ENCODE data around the gene ALDH2. TPM values are rescaled to one million over a fixed set of nuclear protein-coding genes. Genes with fewer than 3 reads are reported as not detected.
"Not testable (repeated sequence)": the region's sequence is repeated elsewhere in the genome, so short reads cannot be mapped to it uniquely, and the experiment has no call there.

The ALDH2 gene
- 1 to 10 TPM in 1 of 2 experiments, under 1 TPM in 1; 0.99 to 1.9 TPM for total RNA-seq

DNA sequence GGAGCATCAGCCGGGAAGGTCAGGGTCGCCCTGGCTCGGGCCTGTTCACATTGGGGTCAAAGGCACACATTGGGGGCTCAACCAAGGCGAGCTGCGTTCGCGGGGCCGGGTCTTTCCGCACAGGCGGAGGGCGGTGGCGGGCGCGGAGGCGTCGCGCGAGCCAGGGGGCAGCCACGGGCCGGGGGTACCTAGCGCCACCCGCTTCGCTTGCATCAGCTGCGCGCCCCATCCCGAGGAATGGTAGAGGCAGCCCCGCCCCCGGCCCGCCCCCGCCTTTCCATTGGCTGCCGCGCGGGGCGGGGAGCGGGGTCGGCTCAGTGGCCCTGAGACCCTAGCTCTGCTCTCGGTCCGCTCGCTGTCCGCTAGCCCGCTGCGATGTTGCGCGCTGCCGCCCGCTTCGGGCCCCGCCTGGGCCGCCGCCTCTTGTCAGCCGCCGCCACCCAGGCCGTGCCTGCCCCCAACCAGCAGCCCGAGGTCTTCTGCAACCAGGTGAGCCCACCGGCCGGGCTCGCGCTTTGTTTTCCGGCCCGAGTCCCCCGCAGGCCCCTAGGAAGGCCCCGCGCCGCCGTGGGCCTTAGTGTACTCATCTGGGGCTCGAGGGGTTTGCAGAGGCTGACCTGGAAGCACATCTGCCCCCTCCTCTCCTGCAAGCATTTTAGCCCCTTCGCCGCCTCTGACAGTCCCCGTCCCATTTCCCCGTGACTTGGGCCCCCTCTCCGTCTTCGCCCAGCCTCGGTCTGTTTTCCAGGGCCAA, at the start of gene ALDH2:
Gene ALDH2, plus strand, starts transcription at position 326 of the 754 bp plus-strand sequence. Its CDS starts 50 bp downstream, at position 376.
- H3K27me3 Mint-ChIP-seq, result peaks cover 57% of the 10 kb centered on the region
- peaks cover 1% of the 10 kb centered on the region for H3K9me3 Mint-ChIP-seq
- DNase-seq, result peak; percentile 55
- peaks cover 2% of the 10 kb centered on the region for H3K36me3 Mint-ChIP-seq
- H3K4me1 Mint-ChIP-seq, result peaks cover 13% of the 10 kb centered on the region
- POLR2A ChIA-PET, result no interaction called here
- peak; percentile 72 for ATAC-seq (ENCODE audit: low read depth)
- H3K27ac Mint-ChIP-seq, result no peak within 1 kb of the TSS
- peak within 1 kb of the TSS; percentile 80 for H3K4me3 Mint-ChIP-seq

DNA sequence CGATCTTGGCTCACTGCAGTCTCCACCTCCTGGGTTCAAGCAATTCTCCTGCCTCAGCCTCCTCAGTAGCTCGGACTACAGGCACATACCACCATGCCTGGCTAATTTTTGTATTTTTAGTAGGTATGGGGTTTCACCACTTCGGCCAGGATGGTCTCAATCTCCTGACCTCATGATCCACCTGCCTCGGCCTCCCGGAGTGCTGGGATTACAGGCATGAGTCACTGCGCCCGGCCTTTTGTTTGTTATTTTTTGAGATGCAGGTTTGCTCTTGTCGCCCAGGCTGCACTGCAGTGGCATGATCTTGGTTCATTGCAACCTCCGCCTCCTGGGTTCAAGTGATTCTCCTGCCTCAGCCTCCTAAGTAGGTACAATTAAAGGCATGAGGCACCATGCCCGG, 47.4 kb upstream of the ALDH2 start:
- DNase-seq; ATAC-seq (ENCODE audit: low read depth); H3K9me3 Mint-ChIP-seq; H3K27me3 Mint-ChIP-seq; POLR2A ChIA-PET; H3K4me1 Mint-ChIP-seq; H3K4me3 Mint-ChIP-seq; H3K27ac Mint-ChIP-seq: not testable (repeated sequence)
- peaks cover 13% of the 10 kb centered on the region for H3K36me3 Mint-ChIP-seq

DNA sequence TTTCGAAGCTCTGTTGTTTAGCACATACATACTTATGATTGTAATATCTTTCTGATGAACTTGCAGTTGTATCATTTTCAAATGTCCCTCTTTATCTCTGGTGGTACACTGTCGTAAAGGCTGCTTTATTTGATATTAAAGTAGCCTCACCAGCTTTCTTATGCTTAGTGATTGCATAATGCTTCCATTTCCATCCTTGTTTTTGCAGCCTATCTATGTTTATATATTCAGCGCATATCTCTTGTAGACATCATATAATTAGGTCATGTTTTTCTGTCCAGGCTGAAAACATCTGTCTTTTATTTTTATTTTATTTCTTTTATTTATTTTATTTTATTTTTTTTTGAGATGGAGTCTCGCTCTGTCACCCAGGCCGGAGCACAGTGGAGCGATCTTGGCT, 46.3 kb upstream of the ALDH2 start:
- Mint-ChIP-seq H3K4me1 (no peaks in the 10 kb centered on the region), H3K27me3 (no peaks in the 10 kb centered on the region), H3K27ac (no peak overlapping the region), H3K9me3 (no peaks in the 10 kb centered on the region), H3K4me3 (no peak overlapping the region), H3K36me3 (peaks cover 13% of the 10 kb centered on the region)
- ATAC-seq (ENCODE audit: low read depth), result no peak
- POLR2A ChIA-PET, result no interaction called here
- DNase-seq, result no peak

DNA sequence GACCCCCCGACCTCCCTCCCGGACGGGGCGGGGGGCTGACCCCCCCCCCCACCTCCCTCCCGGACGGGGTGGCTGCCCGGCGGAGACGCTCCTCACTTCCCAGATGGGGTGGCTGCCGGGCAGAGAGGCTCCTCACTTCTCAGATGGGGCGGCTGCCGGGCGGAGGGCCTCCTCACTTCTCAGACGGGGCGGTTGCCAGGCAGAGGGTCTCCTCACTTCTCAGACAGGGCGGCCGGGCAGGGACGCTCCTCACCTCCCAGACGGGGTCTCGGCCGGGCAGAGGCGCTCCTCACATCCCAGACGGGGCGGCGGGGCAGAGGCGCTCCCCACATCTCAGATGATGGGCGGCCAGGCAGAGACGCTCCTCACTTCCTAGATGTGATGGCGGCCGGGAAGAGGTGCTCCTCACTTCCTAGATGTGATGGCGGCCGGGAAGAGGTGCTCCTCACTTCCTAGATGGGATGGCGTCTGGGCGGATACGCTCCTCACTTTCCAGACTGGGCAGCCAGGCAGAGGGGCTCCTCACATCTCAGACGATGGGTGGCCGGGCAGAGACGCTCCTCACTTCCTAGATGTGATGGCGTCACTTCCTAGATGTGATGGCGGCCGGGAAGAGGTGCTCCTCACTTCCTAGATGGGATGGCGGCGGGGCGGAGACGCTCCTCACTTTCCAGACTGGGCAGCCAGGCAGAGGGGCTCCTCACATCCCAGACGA, 42.9 kb upstream of the ALDH2 start:
- H3K27ac Mint-ChIP-seq; H3K4me1 Mint-ChIP-seq; H3K9me3 Mint-ChIP-seq; ATAC-seq (ENCODE audit: low read depth); DNase-seq; POLR2A ChIA-PET; H3K27me3 Mint-ChIP-seq; H3K4me3 Mint-ChIP-seq: not testable (repeated sequence)
- H3K36me3 Mint-ChIP-seq, result peaks cover 10% of the 10 kb centered on the region

DNA sequence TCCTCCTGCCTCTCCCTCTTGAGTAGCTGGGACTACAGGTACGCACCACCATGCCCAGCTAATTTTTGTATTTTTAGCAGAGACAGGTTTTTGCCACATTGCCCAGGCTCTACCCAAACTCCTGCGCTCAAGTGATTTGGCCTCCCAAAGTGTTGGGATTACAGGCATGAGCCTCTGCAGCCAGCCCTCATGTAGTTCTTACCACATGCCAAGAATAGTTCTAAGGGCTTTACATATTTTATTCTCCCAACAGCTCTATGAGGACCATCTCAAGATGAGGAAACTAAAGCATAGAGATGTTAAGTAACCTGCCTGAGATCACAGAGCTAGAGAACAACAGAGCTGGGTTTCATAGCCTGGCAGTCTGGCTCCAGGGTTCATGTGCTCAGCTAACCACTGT, 37.9 kb upstream of the ALDH2 start:
- DNase-seq (no peak), ATAC-seq (ENCODE audit: low read depth) (no peak)
- Mint-ChIP-seq H3K27me3 (no peaks in the 10 kb centered on the region), H3K27ac (no peak overlapping the region), H3K9me3 (no peaks in the 10 kb centered on the region), H3K4me1 (no peaks in the 10 kb centered on the region), H3K36me3 (peaks cover 8% of the 10 kb centered on the region), H3K4me3 (no peak overlapping the region)
- POLR2A ChIA-PET, result no interaction called here

GRCh38 chr12:111730420-111730819, 36.3 kb upstream of the ALDH2 start:
- peaks cover 9% of the 10 kb centered on the region for H3K36me3 Mint-ChIP-seq
- H3K4me3 Mint-ChIP-seq, result no peak overlapping the region
- H3K4me1 Mint-ChIP-seq, result no peaks in the 10 kb centered on the region
- DNase-seq, result no peak
- no peak for ATAC-seq (ENCODE audit: low read depth)
- H3K27ac Mint-ChIP-seq, result no peak overlapping the region
- no peaks in the 10 kb centered on the region for H3K27me3 Mint-ChIP-seq
- POLR2A ChIA-PET, result no interaction called here
- H3K9me3 Mint-ChIP-seq, result no peaks in the 10 kb centered on the region

DNA sequence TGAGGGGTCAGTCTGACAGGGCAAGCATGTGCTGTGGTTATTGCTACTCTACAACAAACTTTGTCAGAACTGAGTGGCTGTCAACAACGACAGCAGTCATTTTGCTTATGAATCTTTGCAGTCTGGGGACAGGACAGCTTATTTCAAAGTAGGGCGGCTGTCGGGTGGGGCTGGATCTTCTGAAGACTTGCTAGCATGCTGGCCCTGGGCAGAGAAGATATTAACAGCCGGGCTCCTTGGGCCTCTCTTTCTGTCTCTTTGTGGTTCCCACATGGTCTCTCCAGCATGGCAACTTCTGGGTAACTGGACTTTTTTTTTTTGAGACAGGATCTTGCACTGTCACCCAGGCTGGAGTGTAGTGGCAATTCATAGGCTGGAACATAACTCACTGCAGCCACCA, 33.9 kb upstream of the ALDH2 start:
- POLR2A ChIA-PET, result no interaction called here
- Mint-ChIP-seq H3K4me3 (no peak overlapping the region), H3K27ac (no peak overlapping the region), H3K27me3 (no peaks in the 10 kb centered on the region), H3K36me3 (peaks cover 12% of the 10 kb centered on the region), H3K4me1 (no peaks in the 10 kb centered on the region), H3K9me3 (no peaks in the 10 kb centered on the region)
- DNase-seq (no peak), ATAC-seq (ENCODE audit: low read depth) (no peak)

DNA sequence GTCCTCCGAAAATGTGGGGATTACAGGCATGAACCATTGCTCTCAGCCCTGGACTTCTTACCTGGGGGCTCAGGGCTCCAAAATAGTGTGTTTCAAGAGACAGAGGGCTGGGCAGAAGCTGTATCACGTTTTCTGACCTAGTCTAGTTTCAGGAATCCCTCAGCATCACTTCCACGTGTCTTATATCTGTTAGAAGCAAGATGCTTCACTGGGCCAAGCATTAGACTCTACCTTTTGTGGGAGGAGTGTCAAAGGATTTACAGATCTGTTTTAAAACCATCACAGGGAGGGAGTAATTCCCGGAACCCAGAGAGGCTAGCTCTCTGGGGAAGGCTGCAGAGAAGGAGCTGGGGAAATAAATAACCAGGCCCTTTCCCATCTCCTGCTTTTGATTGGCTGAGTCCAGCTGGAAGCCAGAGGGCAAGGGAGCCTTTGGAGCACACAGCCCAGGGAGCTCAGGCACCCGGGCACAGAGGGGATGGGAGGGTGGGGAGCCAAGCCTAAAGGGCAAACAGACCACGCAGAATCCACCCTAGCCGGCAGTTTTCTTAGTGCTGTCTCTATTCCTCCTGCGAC, 33.3 kb upstream of the ALDH2 start:
- Mint-ChIP-seq H3K36me3 (peaks cover 12% of the 10 kb centered on the region), H3K4me1 (no peaks in the 10 kb centered on the region), H3K9me3 (no peaks in the 10 kb centered on the region), H3K27me3 (no peaks in the 10 kb centered on the region), H3K27ac (no peak overlapping the region), H3K4me3 (no peak overlapping the region)
- DNase-seq (no peak), ATAC-seq (ENCODE audit: low read depth) (no peak)
- POLR2A ChIA-PET, result no interaction called here

DNA sequence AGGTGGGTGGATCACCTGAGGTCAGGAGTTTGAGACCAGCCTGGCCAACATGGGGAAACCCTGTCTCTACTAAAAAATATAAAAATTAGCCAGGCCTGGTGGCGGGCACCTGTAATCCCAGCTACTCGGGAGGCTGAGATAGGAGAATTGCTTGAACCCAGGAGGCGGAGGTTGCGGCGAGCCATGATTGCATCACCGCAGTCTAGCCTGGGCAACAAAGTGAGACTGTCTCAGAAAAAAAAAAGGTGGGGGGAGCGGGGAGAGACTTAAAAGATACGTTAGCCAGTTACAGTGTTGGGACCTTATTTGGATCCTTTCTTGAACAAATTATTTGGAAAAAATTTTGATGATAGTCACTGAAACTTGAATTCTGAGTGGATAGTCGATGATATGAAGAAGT, 27.2 kb upstream of the ALDH2 start:
- DNase-seq; H3K4me3 Mint-ChIP-seq; POLR2A ChIA-PET; H3K27me3 Mint-ChIP-seq; H3K9me3 Mint-ChIP-seq; H3K4me1 Mint-ChIP-seq; H3K36me3 Mint-ChIP-seq; ATAC-seq (ENCODE audit: low read depth); H3K27ac Mint-ChIP-seq: not testable (repeated sequence)

DNA sequence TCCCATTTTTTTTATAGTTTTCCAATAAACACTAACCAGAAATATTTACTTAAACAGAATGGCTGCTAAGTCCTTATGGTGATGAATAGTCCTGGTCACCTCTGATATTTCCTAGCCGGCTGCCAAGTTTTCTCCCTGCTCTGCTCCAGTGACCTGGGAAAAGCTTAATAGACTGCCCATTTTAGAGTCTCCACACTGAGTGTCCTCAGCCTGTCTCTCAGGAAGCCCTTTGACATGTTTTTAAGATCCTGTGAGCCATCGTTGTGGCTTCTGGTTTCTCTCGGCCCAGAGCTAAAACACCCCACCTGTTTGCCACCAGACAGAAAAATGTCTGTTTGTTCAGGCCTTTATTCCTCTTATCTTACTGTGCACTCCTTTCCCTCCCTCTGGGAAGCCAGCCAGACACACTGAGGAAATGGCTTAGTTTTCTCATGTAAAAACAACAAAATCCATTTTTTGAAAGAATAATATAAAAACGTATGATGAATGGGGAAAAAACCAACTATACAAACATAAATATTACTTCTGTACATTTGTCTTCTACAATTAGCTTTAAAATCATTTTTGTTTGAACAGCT, 25.4 kb upstream of the ALDH2 start:
- no peaks in the 10 kb centered on the region for H3K4me1 Mint-ChIP-seq
- no peak overlapping the region for H3K27ac Mint-ChIP-seq
- no peak for ATAC-seq (ENCODE audit: low read depth)
- peaks cover 3% of the 10 kb centered on the region for H3K36me3 Mint-ChIP-seq
- H3K9me3 Mint-ChIP-seq, result no peaks in the 10 kb centered on the region
- H3K27me3 Mint-ChIP-seq, result no peaks in the 10 kb centered on the region
- no peak for DNase-seq
- no peak overlapping the region for H3K4me3 Mint-ChIP-seq
- POLR2A ChIA-PET, result interaction anchor here (0.7 kb wide), 1 partner anchor 8 kb away, joined by 4 read pairs; no protein-coding TSS in a partner anchor

DNA sequence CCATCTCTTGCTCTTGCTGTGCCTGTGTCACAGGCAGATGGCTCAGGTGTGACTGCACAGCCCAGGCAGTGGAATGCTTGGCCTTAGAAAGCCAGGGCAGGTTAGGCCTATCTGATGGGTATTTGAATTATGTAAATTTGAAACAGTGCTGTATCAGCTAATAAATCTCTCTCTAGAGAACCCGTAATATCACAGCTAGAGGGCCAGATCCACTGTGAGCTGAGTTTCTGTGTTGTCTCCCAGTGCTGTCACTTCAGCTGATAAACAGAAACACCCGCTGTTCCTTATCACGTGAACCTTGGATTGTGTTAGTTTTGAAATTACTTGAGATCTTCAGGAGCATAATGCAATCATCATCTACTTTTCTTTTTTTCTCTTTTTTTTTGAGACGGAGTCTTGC, 21.5 kb upstream of the ALDH2 start:
- no peaks in the 10 kb centered on the region for H3K36me3 Mint-ChIP-seq
- POLR2A ChIA-PET, result no interaction called here
- no peaks in the 10 kb centered on the region for H3K9me3 Mint-ChIP-seq
- no peak for DNase-seq
- H3K27me3 Mint-ChIP-seq, result no peaks in the 10 kb centered on the region
- H3K27ac Mint-ChIP-seq, result no peak overlapping the region
- no peak for ATAC-seq (ENCODE audit: low read depth)
- H3K4me3 Mint-ChIP-seq, result no peak overlapping the region
- H3K4me1 Mint-ChIP-seq, result peaks cover 1% of the 10 kb centered on the region

DNA sequence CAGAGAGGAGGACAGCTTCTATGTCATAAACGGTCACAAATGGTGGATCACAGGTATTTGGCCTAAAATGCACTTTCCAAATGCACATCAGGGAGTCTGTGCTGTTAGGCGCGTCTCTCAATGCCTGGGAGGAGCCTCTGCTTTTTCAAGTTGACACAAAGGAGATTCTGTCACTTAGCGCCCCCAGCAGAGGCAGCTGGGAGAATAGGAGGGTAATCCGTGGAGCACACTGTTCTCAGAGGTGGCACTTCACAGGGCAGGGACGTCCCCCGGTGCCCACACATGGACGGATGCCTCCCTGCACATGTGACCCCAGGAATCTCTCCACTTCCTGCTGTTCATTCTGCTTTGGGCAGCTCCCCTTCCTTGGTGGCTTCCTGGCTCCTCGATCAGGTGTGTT, 19.4 kb upstream of the ALDH2 start:
- Mint-ChIP-seq H3K4me3 (no peak overlapping the region), H3K27me3 (no peaks in the 10 kb centered on the region), H3K27ac (no peak overlapping the region), H3K4me1 (peaks cover 1% of the 10 kb centered on the region), H3K9me3 (no peaks in the 10 kb centered on the region), H3K36me3 (no peaks in the 10 kb centered on the region)
- POLR2A ChIA-PET, result no interaction called here
- no peak for DNase-seq
- ATAC-seq (ENCODE audit: low read depth), result no peak

DNA sequence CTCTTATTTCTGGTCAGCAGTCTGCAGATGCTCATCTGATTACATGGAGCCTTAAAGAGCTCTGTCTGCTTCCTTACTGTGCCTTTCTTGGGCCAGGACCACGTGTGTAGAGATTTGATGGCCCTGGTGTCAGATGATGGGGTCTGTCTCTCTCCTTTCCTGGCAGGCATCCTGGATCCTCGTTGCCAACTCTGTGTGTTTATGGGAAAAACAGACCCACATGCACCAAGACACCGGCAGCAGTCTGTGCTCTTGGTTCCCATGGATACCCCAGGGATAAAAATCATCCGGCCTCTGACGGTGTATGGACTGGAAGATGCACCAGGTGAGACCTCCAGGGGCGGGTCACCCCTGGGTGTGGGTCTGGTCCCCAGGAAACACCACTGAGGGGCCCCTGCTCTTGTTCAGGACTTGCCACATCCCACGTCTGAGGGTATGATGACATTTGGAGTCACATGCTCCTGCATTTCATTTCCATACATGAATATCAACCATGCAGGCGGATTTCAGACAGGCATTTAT, 18.5 kb upstream of the ALDH2 start:
- Mint-ChIP-seq H3K36me3 (no peaks in the 10 kb centered on the region), H3K27me3 (no peaks in the 10 kb centered on the region), H3K4me3 (no peak overlapping the region), H3K4me1 (peaks cover 1% of the 10 kb centered on the region), H3K9me3 (no peaks in the 10 kb centered on the region), H3K27ac (no peak overlapping the region)
- DNase-seq (no peak), ATAC-seq (ENCODE audit: low read depth) (no peak)
- POLR2A ChIA-PET, result no interaction called here
